ENCODE data around the gene JUND.
"Not testable (repeated sequence)": the region's sequence is repeated elsewhere in the genome, so short reads cannot be mapped to it uniquely, and the experiment has no call there.

The JUND gene

DNA sequence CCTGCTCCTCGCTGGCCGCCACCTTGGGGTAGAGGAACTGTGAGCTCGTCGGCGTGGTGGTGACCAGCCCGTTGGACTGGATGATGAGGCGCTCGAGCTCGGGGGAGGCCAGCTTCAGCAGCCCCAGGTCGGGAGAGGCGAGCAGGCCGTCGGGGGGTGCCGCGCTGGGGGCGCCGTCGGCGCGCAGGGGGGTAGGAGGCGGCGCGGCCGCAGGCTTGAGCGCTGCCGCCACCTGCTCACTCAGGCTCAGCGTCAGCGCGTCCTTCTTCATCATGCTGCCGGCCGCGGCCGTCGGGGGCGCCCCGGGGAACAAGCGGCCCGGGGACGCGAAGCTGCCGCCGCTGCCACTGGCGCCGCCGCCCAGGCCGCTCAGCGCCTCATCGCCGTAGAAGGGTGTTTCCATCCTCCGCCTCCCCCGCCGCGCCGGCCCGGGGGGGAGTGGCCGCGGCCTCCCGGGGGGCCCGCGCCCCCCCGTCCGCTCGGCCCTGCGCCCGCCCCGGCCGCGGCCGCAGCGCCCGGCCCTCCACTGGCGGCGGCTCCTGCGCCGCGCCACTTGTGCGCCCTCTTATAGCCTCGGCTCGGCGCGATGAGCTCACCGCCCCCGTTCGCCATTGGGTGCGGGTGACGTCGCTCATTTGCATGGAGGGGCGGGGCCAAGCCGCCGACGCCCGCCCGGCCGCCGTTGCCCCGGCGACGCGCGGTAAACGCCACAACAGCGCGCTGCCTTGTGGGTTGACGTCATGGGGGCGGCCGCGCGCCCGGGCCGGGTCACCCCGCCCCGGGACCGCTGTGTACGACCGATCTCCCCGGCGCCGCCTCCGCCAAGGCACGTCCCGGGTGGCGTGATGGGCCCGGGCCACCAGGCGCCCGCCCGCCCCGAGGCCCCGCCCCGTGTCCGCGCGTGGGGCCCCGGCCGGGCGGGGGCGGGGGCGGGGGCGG, at the start of gene JUND:
Gene JUND, minus strand, starts transcription at position 541 of the 939 bp plus-strand sequence. Its CDS starts 138 bp downstream, at position 403.
- DNase-seq: peak; percentile 97

- DNase-seq: no peak
These were observed 49.4 kb upstream of the JUND start for GRCh38 chr19:18330868-18331267.

- no peak for DNase-seq
These were observed 47.6 kb upstream of the JUND start for GRCh38 chr19:18329035-18329376.

DNA sequence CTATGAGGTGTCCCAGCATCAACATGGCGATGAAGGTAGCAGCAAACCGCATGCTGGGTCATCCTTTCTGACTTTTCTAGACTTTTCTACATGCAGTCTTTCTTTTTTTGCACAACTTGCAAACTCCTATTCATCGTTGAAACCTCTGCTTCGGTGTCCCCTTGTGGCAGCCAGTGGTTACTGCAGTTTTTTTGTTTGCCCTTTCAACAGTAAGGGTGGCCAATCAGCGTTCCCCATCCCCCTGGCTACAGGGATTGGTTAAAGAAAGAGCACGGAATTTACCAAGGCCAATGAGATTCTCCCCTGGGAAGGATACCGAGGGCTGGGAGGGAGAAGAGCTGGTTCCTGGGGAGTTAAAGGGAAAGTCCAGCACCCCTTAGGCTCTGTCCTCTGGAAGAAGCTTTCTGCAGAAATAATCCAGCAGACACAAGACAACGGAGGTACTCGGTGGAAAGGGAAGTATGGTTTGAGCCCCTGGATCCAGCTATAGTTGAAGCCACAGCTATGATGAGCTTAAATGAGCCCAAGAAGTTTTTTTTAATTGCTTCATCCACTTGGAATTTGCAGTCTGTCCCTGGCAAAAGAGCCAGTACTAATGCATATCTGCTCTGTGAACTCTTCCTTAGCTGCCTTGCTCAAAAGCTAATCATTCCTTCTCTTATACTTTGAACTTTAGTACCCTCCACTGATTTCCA, 47.1 kb upstream of the JUND start:
- peak; percentile 90 for DNase-seq

DNA sequence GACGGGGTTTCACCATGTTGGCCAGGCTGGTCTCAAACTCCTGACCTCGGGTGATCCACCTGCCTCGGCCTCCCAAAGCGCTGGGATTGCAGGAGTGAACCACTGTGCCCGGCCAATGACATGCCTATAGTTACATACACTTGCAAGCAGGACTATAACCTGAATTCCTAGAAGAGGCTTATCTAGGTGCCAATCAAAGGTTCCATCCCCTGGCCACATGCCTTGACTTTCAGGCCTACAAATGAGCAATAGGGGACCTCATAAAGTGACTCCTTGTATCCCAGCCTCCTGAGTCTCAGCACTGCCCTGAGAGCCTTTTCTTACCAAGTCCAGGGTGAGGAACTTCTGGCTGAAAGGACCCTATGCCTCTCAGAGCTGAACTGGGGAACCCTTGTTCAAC, 45.4 kb upstream of the JUND start:
- DNase-seq: no peak

DNA sequence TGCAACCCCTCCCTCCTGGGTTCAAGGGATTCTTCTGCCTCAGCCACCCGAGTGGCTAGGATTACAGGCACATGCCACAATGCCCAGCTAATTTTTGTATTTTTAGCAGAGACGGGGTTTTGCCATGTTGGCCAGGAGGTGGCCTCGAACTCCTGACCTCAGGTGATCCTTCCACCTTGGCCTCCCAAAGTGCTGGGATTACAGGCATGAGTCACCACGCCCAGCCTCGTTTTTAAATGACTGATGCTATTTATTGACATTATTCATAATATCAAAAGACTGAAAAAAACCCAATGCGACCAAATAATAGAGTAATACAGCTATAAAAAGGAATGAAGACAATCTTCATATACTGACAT, 42.9 kb upstream of the JUND start:
- not testable (repeated sequence) for DNase-seq

DNA sequence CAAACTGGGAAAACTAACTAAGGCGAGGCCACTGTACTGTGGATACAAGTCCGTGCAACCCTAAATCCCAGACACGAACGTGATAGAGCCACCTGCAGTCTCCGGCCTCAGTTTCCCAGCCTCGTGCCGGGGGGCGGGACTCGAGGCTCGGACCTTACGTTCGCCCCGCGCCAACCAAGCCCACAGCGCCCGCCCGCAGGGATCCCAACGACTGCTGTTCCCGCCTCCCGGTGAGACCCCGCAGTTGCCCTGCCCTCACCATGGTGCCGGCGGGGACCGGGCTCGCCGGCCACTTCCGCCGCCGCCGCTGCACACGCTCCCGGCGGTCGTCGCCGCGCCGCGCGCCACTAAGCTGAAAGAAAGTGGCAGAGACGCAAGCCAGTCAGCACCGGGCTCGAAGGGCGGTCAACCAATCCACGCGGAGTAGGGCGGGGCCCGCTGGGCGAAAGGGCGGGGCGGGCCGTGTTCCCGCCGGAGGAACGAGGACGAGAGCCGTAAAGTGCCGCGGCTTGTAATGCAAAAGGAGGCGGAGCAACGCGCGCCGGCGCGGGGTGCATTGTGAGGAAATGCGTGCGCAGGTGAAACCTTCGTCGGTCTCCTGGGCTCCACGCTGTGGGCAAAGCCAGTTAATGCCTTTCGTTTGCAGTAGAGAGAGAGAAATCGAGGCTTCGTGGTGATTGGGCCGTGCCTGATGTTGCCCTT, 41.5 kb upstream of the JUND start, which contains the start of gene LSM4:
Gene LSM4, minus strand, starts transcription at position 318 of the 702 bp plus-strand sequence. Its CDS starts 56 bp downstream, at position 262.
- peak; percentile 100 for DNase-seq

DNA sequence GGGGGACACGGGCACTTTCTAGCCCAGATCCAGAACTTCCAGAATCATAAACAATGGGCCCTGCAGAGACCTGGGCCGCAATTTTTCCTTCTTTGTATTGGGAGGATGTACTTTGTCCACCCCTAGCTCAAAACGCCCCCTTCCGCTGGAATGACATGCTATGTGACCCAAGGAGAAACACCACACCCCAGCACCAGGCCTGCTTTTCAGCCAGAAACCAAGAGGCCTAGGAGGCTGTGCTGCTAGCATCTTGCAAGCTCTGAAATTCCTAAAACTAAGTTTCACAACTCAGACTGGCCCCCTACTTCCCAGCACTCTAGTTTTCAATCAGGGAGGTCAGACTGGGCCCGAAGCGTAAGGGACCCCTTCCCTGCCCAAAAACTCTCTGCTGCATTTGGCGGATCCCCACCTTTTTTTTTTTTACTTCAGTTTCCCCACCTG, 40.9 kb upstream of the JUND start:
- peak; percentile 39 for DNase-seq

DNA sequence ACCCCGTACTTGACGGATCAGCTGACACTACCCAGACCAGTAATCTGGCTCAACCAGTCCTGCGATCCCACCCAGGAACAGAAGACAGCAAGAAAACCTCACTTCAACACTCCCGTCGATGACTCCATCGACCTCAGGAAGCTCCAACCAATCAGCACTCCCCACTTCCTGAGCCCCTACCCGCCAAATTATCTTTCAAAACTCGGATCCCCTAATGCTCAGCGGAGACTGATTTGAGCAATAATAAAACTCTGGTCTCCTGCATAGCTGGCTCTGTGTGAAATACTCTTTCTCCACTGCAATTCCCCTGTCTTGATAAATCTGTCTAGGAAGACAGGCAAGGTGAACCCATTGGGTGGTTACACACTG, 40.3 kb upstream of the JUND start:
- DNase-seq: peak; percentile 40

- no peak for DNase-seq
These were observed 39.7 kb upstream of the JUND start for GRCh38 chr19:18320865-18321733.

DNA sequence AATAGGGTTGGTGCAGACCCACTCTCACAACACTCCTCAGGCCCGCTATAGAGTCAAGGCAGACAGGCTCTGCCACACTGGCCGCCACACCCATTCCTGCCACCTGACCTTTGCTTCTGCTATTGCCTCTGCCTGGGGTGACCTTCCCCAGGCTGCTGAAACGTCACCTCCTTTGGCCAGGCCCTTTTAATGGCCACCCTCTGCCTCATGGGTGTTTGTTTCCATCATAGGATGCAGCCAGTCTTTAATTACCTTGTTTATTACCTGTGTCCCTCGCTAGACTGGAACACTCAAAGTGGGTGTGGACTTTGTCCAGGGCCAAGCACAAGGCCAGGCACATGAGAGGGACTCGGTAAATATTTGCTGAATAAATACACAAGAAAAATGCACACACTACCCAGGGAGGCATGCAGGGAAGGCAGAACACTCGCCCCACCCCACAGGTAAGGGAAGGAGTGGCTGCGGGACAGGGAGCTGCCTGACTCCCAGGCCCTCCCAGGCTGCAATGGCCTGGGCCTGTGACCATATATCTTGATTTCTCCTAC, 38.2 kb upstream of the JUND start:
- DNase-seq: no peak

- DNase-seq: peak; percentile 70
These were observed 36.8 kb upstream of the JUND start for GRCh38 chr19:18317961-18318800.

GRCh38 chr19:18313398-18313797, 32.0 kb upstream of the JUND start:
- DNase-seq: no peak

- no peak for DNase-seq
These were observed 30.7 kb upstream of the JUND start for GRCh38 chr19:18312092-18312534.

DNA sequence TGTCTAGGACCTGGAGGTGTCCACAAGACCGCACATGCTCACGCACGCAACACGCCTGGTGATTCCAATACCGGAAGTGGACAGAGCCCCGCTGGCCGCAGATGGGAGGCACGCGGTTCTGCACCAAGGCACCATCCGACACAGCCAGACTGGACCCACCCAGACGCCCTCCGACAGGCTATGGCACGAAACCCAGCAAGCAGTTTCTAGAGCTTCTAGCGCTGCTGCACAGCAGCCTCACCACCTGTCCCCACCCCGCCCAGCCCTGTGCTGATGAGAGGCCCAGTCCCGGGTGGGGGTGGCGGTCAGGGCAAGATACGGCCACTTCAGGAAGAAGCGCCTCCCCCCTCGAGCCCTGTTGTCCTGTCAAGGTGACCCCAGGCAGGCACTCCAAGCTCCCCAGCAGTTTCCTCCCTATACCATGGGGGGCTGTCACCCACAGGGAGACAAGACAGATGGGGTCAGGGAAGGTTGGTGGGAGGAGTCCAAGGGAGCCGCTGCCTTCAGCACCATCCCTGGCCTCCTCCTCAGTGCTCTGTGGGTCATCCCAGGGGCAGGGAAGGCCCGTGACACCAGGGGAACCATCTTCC, 30.2 kb upstream of the JUND start:
- no peak for DNase-seq

- DNase-seq: no peak
These were observed 29.5 kb upstream of the JUND start for GRCh38 chr19:18310966-18311365.

GRCh38 chr19:18310118-18310909, 28.9 kb upstream of the JUND start:
- DNase-seq: no peak

GRCh38 chr19:18309525-18310064, 28.2 kb upstream of the JUND start:
- DNase-seq: no peak

DNA sequence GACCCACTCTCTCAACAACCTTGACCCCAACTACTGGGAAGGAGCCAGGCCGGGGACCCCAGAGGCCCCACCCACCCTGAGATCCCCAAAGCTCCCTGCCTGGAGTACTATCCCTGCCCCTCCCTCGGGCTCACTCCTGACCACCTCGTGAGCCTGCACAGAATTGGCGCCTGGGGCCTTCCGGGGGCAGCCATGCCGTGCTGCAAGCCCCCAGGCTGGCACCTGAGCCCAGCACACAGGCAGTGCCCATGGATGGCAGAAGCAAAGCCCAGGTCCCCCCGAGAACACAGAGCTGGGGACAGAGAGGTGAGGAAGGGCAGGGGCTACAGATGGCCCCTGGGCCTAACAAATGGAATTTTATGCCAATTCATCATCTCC, 27.5 kb upstream of the JUND start:
- no peak for DNase-seq
